K562 (cell line): ENCODE measurements around the gene IQCE. TPM values are rescaled to one million over a fixed set of nuclear protein-coding genes. Genes with fewer than 3 reads are reported as not detected.

ENCODE experiments used
- ATAC-seq: fragments of 200-7000 bp; cut with Tn5 transposase; 3 replicates; pipeline ENCODE4 v1.9.1; 2020; ENCODE audit warnings: moderate library complexity
- BruUV-seq: library from RNA; stranded (reverse); fragments of 400-500 nt; replicated peaks from 2 replicates; lab custom pipeline; 2021; lab: Mats Ljungman, UMichigan
- CTCF ChIA-PET: fragments of 300-600 bp; formaldehyde crosslinking; extraction: SDS; loops from one replicate; lab custom pipeline; 2021; ENCODE audit warnings: low intra/inter-chr PET ratio; lab: Yijun Ruan, JAX
- POLR2A ChIA-PET: fragments of 300-600, 350-650 bp; sonication (Branson Sonifier 250); formaldehyde crosslinking; extraction: SDS; loops from one replicate; lab custom pipeline; 2021; ENCODE audit warnings: antibody characterized with exemption, inconsistent platforms; lab: Yijun Ruan, JAX
- DNase-seq, 4 experiments: peaks; one replicate each; pipeline versions ENCODE4 v3.0.0 to v3.0.0-alpha.2; 2011 to 2018; ENCODE audit warnings: low spot score in 3 of 4, mixed read lengths in 3 of 4; ENCODE audit errors: extremely low read depth in 1 of 4
- FAIRE-seq: peaks from 2 replicates; lab custom pipeline; 2011; peaks lifted over from hg19 to GRCh38; lab: Jason Lieb, UNC
- H2AFZ ChIP-seq: 2 replicates; pipeline ENCODE4 v1.6.0; 2011; ENCODE audit warnings: low read depth, low read length, control low read depth, inconsistent platforms
- H3K27ac ChIP-seq: fragments of 200-600 bp; 3 replicates; pipeline ENCODE4 v1.8.0; 2011; ENCODE audit warnings: low read depth, mild to moderate bottlenecking, control low read depth, inconsistent platforms, low read length, moderate library complexity, mixed read lengths; ENCODE audit errors: extremely low read depth
- H3K27me3 ChIP-seq, 2 experiments: fragments of 300-600 bp in 1 of 2; 2 replicates in 1 of 2; 3 replicates in 1 of 2; pipeline versions ENCODE4 v1.6.0 to v1.8.0; 2011; ENCODE audit warnings: inconsistent platforms in 2 of 2, low read length in 2 of 2, mild to moderate bottlenecking in 1 of 2, mixed read lengths in 1 of 2, moderate library complexity in 1 of 2; ENCODE audit not compliant: control insufficient read depth in 2 of 2, insufficient read depth in 2 of 2
- H3K36me3 ChIP-seq: fragments of 300-600 bp; 3 replicates; pipeline ENCODE4 v1.8.0; 2011; ENCODE audit warnings: mild to moderate bottlenecking, low read length, inconsistent platforms; ENCODE audit not compliant: control insufficient read depth, insufficient read depth
- H3K4me1 ChIP-seq, 2 experiments: fragments of 200-600 bp in 1 of 2; replicated peaks in 1 of 2; 2 replicates in 1 of 2; 3 replicates in 1 of 2; pipeline versions ENCODE4 v1.5.1 to v1.8.0; 2011; ENCODE audit warnings: inconsistent platforms in 2 of 2, low read length in 2 of 2, mild to moderate bottlenecking in 1 of 2, mixed read lengths in 1 of 2, moderate library complexity in 1 of 2; ENCODE audit not compliant: control insufficient read depth in 2 of 2, insufficient read depth in 2 of 2
- H3K4me2 ChIP-seq: 2 replicates; pipeline ENCODE4 v1.6.1; 2011; ENCODE audit warnings: low read length, control low read depth, inconsistent platforms, mixed read lengths; ENCODE audit not compliant: insufficient read depth
- H3K4me3 ChIP-seq: fragments of 200-600 bp; sonication (generic), shearing (Covaris generic); 2 replicates; pipeline ENCODE4 v1.5.1; 2016; ENCODE audit warnings: control low read depth, inconsistent platforms
- H3K79me2 ChIP-seq: fragments of 200-600 bp; 3 replicates; pipeline ENCODE4 v1.8.0; 2011; ENCODE audit warnings: low read length, inconsistent platforms; ENCODE audit not compliant: control insufficient read depth, insufficient read depth
- H3K9ac ChIP-seq, 2 experiments: 2 replicates each; pipeline versions ENCODE4 v1.6.0 to v1.6.1; 2011; ENCODE audit warnings: low read depth in 2 of 2, low read length in 2 of 2, control low read depth in 1 of 2, inconsistent platforms in 1 of 2, mild to moderate bottlenecking in 1 of 2, mixed read lengths in 1 of 2; ENCODE audit not compliant: insufficient read depth in 1 of 2
- H3K9me1 ChIP-seq: one replicate; pipeline ENCODE4 v1.6.0; 2011; ENCODE audit warnings: inconsistent platforms, mild to moderate bottlenecking, low read length, moderate library complexity; ENCODE audit not compliant: control insufficient read depth, insufficient read depth
- H3K9me3 ChIP-seq: replicated peaks from 2 replicates; pipeline ENCODE4 v1.5.1; 2011; ENCODE audit warnings: low read depth, low read length, inconsistent platforms; ENCODE audit not compliant: control insufficient read depth, insufficient read depth
- H4K20me1 ChIP-seq: replicated peaks from 2 replicates; pipeline ENCODE4 v1.6.1; 2011; ENCODE audit warnings: low read length, inconsistent platforms, mixed read lengths; ENCODE audit not compliant: control insufficient read depth, insufficient read depth
- NCOA4 ChIP-seq: fragments of 450-650 bp; IDR thresholded peaks from 2 replicates; pipeline ENCODE4 v1.6.1; 2018; ENCODE audit warnings: mild to moderate bottlenecking; ENCODE audit not compliant: partially characterized antibody
- NELFE ChIP-seq: IDR thresholded peaks from 2 replicates; pipeline ENCODE4 v1.6.1; 2011; ENCODE audit warnings: mild to moderate bottlenecking; ENCODE audit not compliant: insufficient read depth, insufficient read length
- POLR2G ChIP-seq: fragments of 200-400 bp; formaldehyde crosslinking; IDR thresholded peaks from 2 replicates; pipeline ENCODE4 v1.6.1; 2017; ENCODE audit warnings: low read depth, mild to moderate bottlenecking, antibody characterized with exemption, low read length, moderate library complexity
- RFX1 ChIP-seq: fragments of 450-650 bp; IDR thresholded peaks from 2 replicates; pipeline ENCODE4 v1.6.1; 2016; ENCODE audit warnings: mild to moderate bottlenecking, moderate library complexity
- RFX5 ChIP-seq: IDR thresholded peaks from 2 replicates; pipeline ENCODE4 v1.6.1; 2011; ENCODE audit warnings: low read depth, mild to moderate bottlenecking, improper control_type of control experiment, low read length
- RUNX1 ChIP-seq: sonication (generic); IDR thresholded peaks from 2 replicates; pipeline ENCODE4 v1.6.1; 2016; ENCODE audit warnings: antibody characterized with exemption, low read depth
- TAF7 ChIP-seq: fragments of 450-650 bp; IDR thresholded peaks from 2 replicates; pipeline ENCODE4 v1.6.1; 2016; ENCODE audit warnings: missing genetic modification characterization, missing compliant biosample characterization
- XRCC4 ChIP-seq: IDR thresholded peaks from one replicate; pipeline ENCODE4 v1.6.1; 2011; ENCODE audit not compliant: insufficient read depth, insufficient read length; ENCODE audit errors: extremely low read depth
- YBX1 ChIP-seq: fragments of 450-650 bp; IDR thresholded peaks from 2 replicates; pipeline ENCODE4 v1.7.1; 2016; ENCODE audit warnings: mild to moderate bottlenecking
- ZBED1 ChIP-seq: IDR thresholded peaks from 2 replicates; pipeline ENCODE4 v1.6.1; 2014
- ZC3H4 ChIP-seq: sonication (generic); formaldehyde crosslinking; IDR thresholded peaks from 2 replicates; pipeline ENCODE4 v1.9.0; 2021; ENCODE audit warnings: missing genetic modification reagents, borderline replicate concordance
- ZNF224 ChIP-seq: sonication (generic); formaldehyde crosslinking; IDR thresholded peaks from 2 replicates; pipeline ENCODE4 v1.8.0; 2022; ENCODE audit warnings: mild to moderate bottlenecking, missing genetic modification reagents
- WGBS: fragments of 100-300 bp; shearing (Covaris generic); methylation state at CpG from one replicate; pipeline ENCODE4 v1.1.6; 2016; ENCODE audit warnings: low coverage, mixed read lengths; ENCODE audit not compliant: insufficient coverage; ENCODE audit errors: missing lambda C conversion rate; 5-methylcytosine and 5-hydroxymethylcytosine counted together
- in situ Hi-C: fragments of 300-500 bp; cut with MboI; formaldehyde crosslinking; loops from 4 replicates; pipeline ENCODE4 v1.15.0; 2018; ENCODE audit warnings: inconsistent platforms, mixed read lengths
- intact Hi-C: fragments of 100-400 bp; cut with micrococcal nuclease; formaldehyde crosslinking; loops from 2 replicates; pipeline ENCODE4 v1.14.2; 2022
- polyA plus RNA-seq, 8 experiments: library from polyadenylated mRNA; depleted of rRNA in 4 of 8; stranded (reverse) in 5 of 8; unstranded in 3 of 8; fragments of >200 nt; fragmentation: Nextera tagmentation in 2 of 8; fragmentation: Illumina TruSeq in 1 of 8; extraction: Ambion mirVana in 2 of 8; extraction: Trizol in 1 of 8; gene quantifications; 2 replicates each; pipeline versions ENCODE4 v1.2.1 to v1.2.3, GENCODE V29; 2011 to 2014; ENCODE audit warnings: inconsistent platforms in 1 of 8, missing spikeins in 1 of 8
- total RNA-seq, 7 experiments: library from RNA; depleted of rRNA in 6 of 7; stranded (reverse); fragments of >200 nt in 6 of 7; fragmentation: Illumina TruSeq in 2 of 7; extraction: Trizol in 2 of 7; gene quantifications; 2 replicates each; pipeline versions ENCODE4 v1.2.1 to v1.2.3, GENCODE V29; 2011 to 2021; ENCODE audit warnings: low replicate concordance in 1 of 7
- TF ChIP-seq, protein P1 (sequence below): fragments of 250-450 bp; sonication (Bioruptor Pico); IDR thresholded peaks from 2 replicates; pipeline ENCODE4 v1.8.0; 2022; ENCODE audit warnings: moderate library complexity, mild to moderate bottlenecking, inconsistent platforms
- TF ChIP-seq, protein P2 (sequence below): fragments of 250-450 bp; sonication (Bioruptor Pico); IDR thresholded peaks from 2 replicates; pipeline ENCODE4 v1.6.1; 2021; ENCODE audit warnings: mild to moderate bottlenecking
- TF ChIP-seq, protein P3 (sequence below): fragments of 450-650 bp; formaldehyde crosslinking; conservative IDR thresholded peaks from 2 replicates; pipeline ENCODE4 v1.4.0; 2022; ENCODE audit warnings: mild to moderate bottlenecking, missing genetic modification characterization

IQCE gene
- total and polyA plus RNA-seq, 9 of the 15 experiments (the other 6 are each of a cell fraction or from before 2014, with no cell fraction given), result 0.18 to 8.5 (median 4.2) TPM

DNA sequence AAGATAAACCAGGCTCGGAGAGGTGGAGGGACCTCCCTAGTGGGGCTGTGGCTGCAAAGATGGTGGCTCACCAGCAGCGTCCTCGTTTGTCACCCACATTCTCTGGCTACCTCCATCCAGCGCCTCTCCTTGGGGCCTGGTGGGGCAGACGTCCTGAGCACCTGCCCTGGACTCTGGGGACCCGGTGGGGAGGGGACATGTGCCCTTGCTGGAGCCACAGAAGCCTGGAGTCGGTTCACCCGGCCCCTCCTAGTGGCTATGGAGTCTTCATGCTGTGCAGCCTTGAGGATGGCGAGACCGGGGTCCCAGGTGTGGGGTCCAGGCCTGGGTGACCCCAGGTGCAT, 87.5 kb downstream of the IQCE start:
- WGBS, result 41% methylated on average over 9 of the region's 10 CpGs
- Histone ChIP-seq H2AFZ (no peak overlapping the region), H3K9me3 (no peaks in the 10 kb centered on the region), H4K20me1 (0 out of 2 replicates have a peak, but pooled peaks cover 5% of the 10 kb centered on the region), H3K4me3 (no peak overlapping the region; the same call in 1 of the 2 replicates), H3K27ac (no peak overlapping the region), H3K4me1 (peaks cover 6 to 78% of the 10 kb centered on the region in 2 experiments; a peak in 3 of 5 replicates), H3K4me2 (peak overlapping the region; percentile 67; the same call in 1 of the 2 replicates), H3K9me1 (no peaks in the 10 kb centered on the region), H3K79me2 (no peaks in the 10 kb centered on the region), H3K9ac (peak overlapping the region in 1 of 2 experiments; percentile 1; a peak in 1 of 4 replicates), H3K36me3 (no peaks in the 10 kb centered on the region), H3K27me3 (no peaks in the 10 kb centered on the region)
- DNase-seq (no peak), ATAC-seq (peak; percentile 8), FAIRE-seq (no peak)
- ChIA-PET POLR2A (interaction anchor here (0.6 kb wide), 1 partner anchor 480 kb away, joined by 4 read pairs; no protein-coding TSS in a partner anchor), CTCF (no interaction called here)
- intact Hi-C loops, result no loop called here
- BruUV-seq, result no TSS peak
- in situ Hi-C loops, result no loop called here
- TF ChIP-seq, protein P1, sequence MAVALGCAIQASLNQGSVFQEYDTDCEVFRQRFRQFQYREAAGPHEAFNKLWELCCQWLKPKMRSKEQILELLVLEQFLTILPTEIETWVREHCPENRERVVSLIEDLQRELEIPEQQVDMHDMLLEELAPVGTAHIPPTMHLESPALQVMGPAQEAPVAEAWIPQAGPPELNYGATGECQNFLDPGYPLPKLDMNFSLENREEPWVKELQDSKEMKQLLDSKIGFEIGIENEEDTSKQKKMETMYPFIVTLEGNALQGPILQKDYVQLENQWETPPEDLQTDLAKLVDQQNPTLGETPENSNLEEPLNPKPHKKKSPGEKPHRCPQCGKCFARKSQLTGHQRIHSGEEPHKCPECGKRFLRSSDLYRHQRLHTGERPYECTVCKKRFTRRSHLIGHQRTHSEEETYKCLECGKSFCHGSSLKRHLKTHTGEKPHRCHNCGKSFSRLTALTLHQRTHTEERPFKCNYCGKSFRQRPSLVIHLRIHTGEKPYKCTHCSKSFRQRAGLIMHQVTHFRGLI (CRISPR knock-in tag), result no peak
- TF ChIP-seq RFX5 (no peak), RFX1 (no peak), POLR2G (no peak), TAF7 (tag) (no peak), RUNX1 (no peak), NELFE (no peak), ZC3H4 (CRISPR knock-in tag) (no peak), NCOA4 (no peak), XRCC4 (no peak), ZBED1 (no peak), ZNF224 (no peak), YBX1 (no peak)
- TF ChIP-seq, protein P2, sequence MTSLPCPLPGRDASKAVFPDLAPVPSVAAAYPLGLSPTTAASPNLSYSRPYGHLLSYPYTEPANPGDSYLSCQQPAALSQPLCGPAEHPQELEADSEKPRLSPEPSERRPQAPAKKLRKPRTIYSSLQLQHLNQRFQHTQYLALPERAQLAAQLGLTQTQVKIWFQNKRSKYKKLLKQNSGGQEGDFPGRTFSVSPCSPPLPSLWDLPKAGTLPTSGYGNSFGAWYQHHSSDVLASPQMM, result no peak
- TF ChIP-seq, protein P3, sequence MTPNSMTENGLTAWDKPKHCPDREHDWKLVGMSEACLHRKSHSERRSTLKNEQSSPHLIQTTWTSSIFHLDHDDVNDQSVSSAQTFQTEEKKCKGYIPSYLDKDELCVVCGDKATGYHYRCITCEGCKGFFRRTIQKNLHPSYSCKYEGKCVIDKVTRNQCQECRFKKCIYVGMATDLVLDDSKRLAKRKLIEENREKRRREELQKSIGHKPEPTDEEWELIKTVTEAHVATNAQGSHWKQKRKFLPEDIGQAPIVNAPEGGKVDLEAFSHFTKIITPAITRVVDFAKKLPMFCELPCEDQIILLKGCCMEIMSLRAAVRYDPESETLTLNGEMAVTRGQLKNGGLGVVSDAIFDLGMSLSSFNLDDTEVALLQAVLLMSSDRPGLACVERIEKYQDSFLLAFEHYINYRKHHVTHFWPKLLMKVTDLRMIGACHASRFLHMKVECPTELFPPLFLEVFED (CRISPR knock-in tag), result no peak
